NCI-H2029 treated with DMSO at 0.1 percent for 48 hours (cell line): Measurements from ENCODE around the gene SOCS3.
"Not testable (repeated sequence)": the region's sequence is repeated elsewhere in the genome, so short reads cannot be mapped to it uniquely, and the experiment has no call there.

ENCODE experiments used
- DNase-seq: peaks from one replicate; lab custom pipeline; 2025; lab: John Stamatoyannopoulos, UW

Gene SOCS3

GRCh38 chr17:78329263-78330059, 30.4 kb downstream of the SOCS3 start:
- DNase-seq: no peak

- DNase-seq: no peak
Observed at GRCh38 chr17:78327880-78328279, 32.0 kb downstream of the SOCS3 start.

GRCh38 chr17:78325076-78325687, 34.7 kb downstream of the SOCS3 start:
- no peak for DNase-seq

GRCh38 chr17:78324391-78325075, 35.3 kb downstream of the SOCS3 start:
- DNase-seq: no peak

GRCh38 chr17:78323826-78324390, 36.0 kb downstream of the SOCS3 start:
- no peak for DNase-seq

- no peak for DNase-seq
Observed at GRCh38 chr17:78322858-78323455, 36.9 kb downstream of the SOCS3 start.

- DNase-seq: no peak
Observed at GRCh38 chr17:78322327-78322857, 37.5 kb downstream of the SOCS3 start.

- no peak for DNase-seq
Observed at GRCh38 chr17:78318843-78319242, 41.0 kb downstream of the SOCS3 start.

- DNase-seq: no peak
Observed at GRCh38 chr17:78318407-78318806, 41.5 kb downstream of the SOCS3 start.

GRCh38 chr17:78317794-78318400, 42.0 kb downstream of the SOCS3 start:
- no peak for DNase-seq

GRCh38 chr17:78316867-78317789, 42.7 kb downstream of the SOCS3 start:
- no peak for DNase-seq

GRCh38 chr17:78316115-78316866, 43.6 kb downstream of the SOCS3 start:
- DNase-seq: no peak

- no peak for DNase-seq
Observed at GRCh38 chr17:78315355-78316114, 44.3 kb downstream of the SOCS3 start.

- DNase-seq: no peak
Observed at GRCh38 chr17:78314683-78315354, 45.1 kb downstream of the SOCS3 start.

GRCh38 chr17:78313735-78314648, 45.9 kb downstream of the SOCS3 start:
- no peak for DNase-seq

GRCh38 chr17:78309659-78310255, 50.1 kb downstream of the SOCS3 start:
- DNase-seq: not testable (repeated sequence)
